GM23338 (cell line): ENCODE results near the gene RASSF6. TPM values are rescaled to one million over a fixed set of nuclear protein-coding genes. Genes with fewer than 3 reads are reported as not detected.
A peak's percentile ranks its signal among the peaks of the same experiment; 100 is the strongest.

Source experiments
- ATAC-seq: fragments of 200-7000 bp; cut with Tn5 transposase; 3 replicates; pipeline ENCODE4 v1.9.1; 2020
- DNase-seq: peaks from one replicate; pipeline ENCODE4 v3.0.0-alpha.2; 2015; ENCODE audit warnings: low spot score
- H2AFZ ChIP-seq: fragments of 200-600 bp; sonication (generic); 2 replicates; pipeline ENCODE4 v1.8.0; 2016; ENCODE audit warnings: antibody characterized with exemption, mild to moderate bottlenecking, moderate library complexity
- H3F3A ChIP-seq: fragments of 200-600 bp; sonication (generic); replicated peaks from 2 replicates; pipeline ENCODE4 v1.8.0; 2017; ENCODE audit warnings: antibody characterized with exemption, mixed run types, low read depth
- H3K27ac ChIP-seq: fragments of 200-600 bp; sonication (generic); 2 replicates; pipeline ENCODE4 v1.6.1; 2016; ENCODE audit warnings: low read depth
- H3K27me3 ChIP-seq: fragments of 200-600 bp; sonication (generic); 2 replicates; pipeline ENCODE4 v1.8.0; 2016; ENCODE audit warnings: mild to moderate bottlenecking, mixed run types, moderate library complexity; ENCODE audit not compliant: insufficient read depth
- H3K36me3 ChIP-seq: fragments of 200-600 bp; sonication (generic); 2 replicates; pipeline ENCODE4 v1.8.0; 2016; ENCODE audit warnings: mild to moderate bottlenecking; ENCODE audit not compliant: insufficient read depth
- H3K4me1 ChIP-seq: fragments of 200-600 bp; sonication (generic); 2 replicates; pipeline ENCODE4 v1.8.0; 2016; ENCODE audit warnings: mild to moderate bottlenecking, moderate library complexity; ENCODE audit not compliant: insufficient read depth
- H3K4me2 ChIP-seq: fragments of 200-600 bp; sonication (generic); 2 replicates; pipeline ENCODE4 v1.7.1; 2017; ENCODE audit warnings: mixed run types
- H3K4me3 ChIP-seq: fragments of 200-600 bp; sonication (generic); 2 replicates; pipeline ENCODE4 v1.6.1; 2016; ENCODE audit warnings: mixed run types
- H3K79me2 ChIP-seq: fragments of 200-600 bp; sonication (generic); replicated peaks from 2 replicates; pipeline ENCODE4 v1.8.0; 2017; ENCODE audit warnings: mild to moderate bottlenecking; ENCODE audit not compliant: insufficient read depth
- H3K9me2 ChIP-seq: fragments of 200-600 bp; sonication (generic); 2 replicates; pipeline ENCODE4 v1.8.0; 2017; ENCODE audit not compliant: insufficient read depth
- H4K20me1 ChIP-seq: fragments of 200-600 bp; sonication (generic); replicated peaks from 2 replicates; pipeline ENCODE4 v1.8.0; 2017; ENCODE audit warnings: mild to moderate bottlenecking; ENCODE audit not compliant: insufficient read depth
- H3K27ac Mint-ChIP-seq: 2 replicates; pipeline ENCODE4 v1.8.0; 2020; ENCODE audit warnings: inconsistent platforms, mild to moderate bottlenecking, moderate library complexity, mixed read lengths
- H3K27me3 Mint-ChIP-seq: 3 replicates; pipeline ENCODE4 v1.8.0; 2022; ENCODE audit warnings: low read depth, mild to moderate bottlenecking, moderate library complexity, mixed read lengths, inconsistent platforms; ENCODE audit not compliant: insufficient read depth, poor library complexity
- H3K36me3 Mint-ChIP-seq: 3 replicates; pipeline ENCODE4 v1.8.0; 2021; ENCODE audit warnings: low read depth, mild to moderate bottlenecking, inconsistent platforms, moderate library complexity, mixed read lengths
- H3K4me1 Mint-ChIP-seq: 3 replicates; pipeline ENCODE4 v1.8.0; 2020; ENCODE audit warnings: mild to moderate bottlenecking, inconsistent platforms, mixed read lengths
- H3K4me3 Mint-ChIP-seq: 3 replicates; pipeline ENCODE4 v1.8.0; 2021; ENCODE audit warnings: moderate library complexity, mild to moderate bottlenecking, inconsistent platforms, mixed read lengths
- H3K9me3 Mint-ChIP-seq: 3 replicates; pipeline ENCODE4 v1.8.0; 2020; ENCODE audit warnings: moderate library complexity, mild to moderate bottlenecking, inconsistent platforms, mixed read lengths
- CREB1 ChIP-seq: fragments of 250-450 bp; sonication (Bioruptor Pico); IDR thresholded peaks from 2 replicates; pipeline ENCODE4 v1.5.0; 2020; ENCODE audit warnings: low read depth, mild to moderate bottlenecking, moderate library complexity
- EZH2 ChIP-seq: fragments of 200-600 bp; sonication (generic); IDR thresholded peaks from one replicate; pipeline ENCODE4 v1.8.0; 2017; ENCODE audit warnings: antibody characterized with exemption, mild to moderate bottlenecking, low read depth; ENCODE audit not compliant: unreplicated experiment
- JUNB ChIP-seq: IDR thresholded peaks from one replicate; pipeline ENCODE4 v1.6.1; 2016; ENCODE audit warnings: antibody characterized with exemption; ENCODE audit not compliant: unreplicated experiment
- STAT1 ChIP-seq: IDR thresholded peaks from one replicate; pipeline ENCODE4 v1.6.1; 2016; ENCODE audit warnings: antibody characterized with exemption; ENCODE audit not compliant: unreplicated experiment
- ZNF331 ChIP-seq: fragments of 250-450 bp; sonication (Bioruptor Pico); IDR thresholded peaks from 2 replicates; pipeline ENCODE4 v1.5.0; 2020; ENCODE audit warnings: low read depth, mild to moderate bottlenecking, moderate library complexity
- polyA plus RNA-seq: library from polyadenylated mRNA; unstranded; fragments of >200 nt; fragmentation: Nextera tagmentation; extraction: Ambion mirVana; gene quantifications from 2 replicates; pipeline ENCODE4 v1.2.1, GENCODE V29; 2016
- total RNA-seq: library from RNA; depleted of rRNA; stranded (reverse); fragments of >200 nt; shearing (Covaris generic); gene quantifications from 2 replicates; pipeline ENCODE4 v1.2.3, GENCODE V29; 2014
- TF ChIP-seq, protein P1 (sequence below): IDR thresholded peaks from one replicate; pipeline ENCODE4 v1.6.1; 2018; ENCODE audit warnings: antibody characterized with exemption; ENCODE audit not compliant: unreplicated experiment

RASSF6 gene
- total and polyA plus RNA-seq, 2 experiments from 2014 or later: 0.14 to 0.79 TPM

DNA sequence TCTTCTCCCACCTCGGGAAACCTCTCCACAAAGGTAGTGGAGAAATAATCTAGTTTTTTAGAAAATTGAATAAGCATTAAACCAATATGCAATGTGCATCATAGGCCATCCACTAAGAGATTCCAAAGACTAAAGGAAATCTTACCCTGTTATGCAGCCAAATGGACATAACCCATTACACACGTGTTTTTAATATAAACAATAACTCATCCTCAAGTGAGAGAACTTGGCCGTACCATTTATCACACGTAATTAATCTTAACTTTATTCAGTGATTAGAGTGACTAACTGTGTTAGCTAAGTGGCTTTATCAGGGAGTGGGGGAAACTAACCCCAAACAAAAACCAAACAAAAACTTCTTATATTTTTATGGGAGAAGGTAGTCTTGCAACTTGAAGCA, 80.8 kb downstream of the RASSF6 start:
- ATAC-seq: no peak
- TF ChIP-seq ZNF331: no peak
- TF ChIP-seq JUNB: no peak
- no peak for TF ChIP-seq EZH2
- TF ChIP-seq STAT1: no peak
- H2AFZ ChIP-seq: peak overlapping the region; percentile 44

DNA sequence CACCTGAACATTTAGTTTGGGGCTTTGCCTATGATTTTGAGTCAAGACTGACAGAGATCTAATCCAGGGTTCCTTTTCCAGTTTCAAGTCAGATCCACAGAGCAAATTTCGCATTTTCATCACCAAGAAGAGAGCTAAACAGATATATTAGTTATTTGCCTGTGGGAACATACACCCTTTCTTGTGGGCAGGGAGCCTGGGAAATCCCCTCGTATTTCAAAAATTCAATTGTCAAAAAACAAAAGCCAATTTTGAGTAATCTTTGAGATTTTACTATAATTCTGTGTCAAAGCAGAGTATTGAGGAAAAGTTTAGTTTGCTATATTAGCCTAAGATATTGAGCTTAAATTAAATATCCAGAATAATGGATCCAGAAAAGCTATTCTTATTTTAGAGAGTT, 82.1 kb downstream of the RASSF6 start:
- no peaks in the 10 kb centered on the region for H3K4me1 ChIP-seq
- Mint-ChIP-seq H3K36me3 (no peaks in the 10 kb centered on the region), H3K27me3 (no peaks in the 10 kb centered on the region), H3K4me1 (no peaks in the 10 kb centered on the region), H3K9me3 (no peaks in the 10 kb centered on the region), H3K4me3 (no peak overlapping the region), H3K27ac (no peak overlapping the region)
- no peaks in the 10 kb centered on the region for H3K36me3 ChIP-seq
- ATAC-seq (no peak), DNase-seq (no peak)
- no peaks in the 10 kb centered on the region for H3K27me3 ChIP-seq
- no peaks in the 10 kb centered on the region for H3F3A ChIP-seq
- H3K27ac ChIP-seq: no peak overlapping the region
- H2AFZ ChIP-seq: no peak overlapping the region
- no peaks in the 10 kb centered on the region for H4K20me1 ChIP-seq
- H3K79me2 ChIP-seq: no peaks in the 10 kb centered on the region
- H3K4me2 ChIP-seq: no peak overlapping the region
- no peak overlapping the region for H3K4me3 ChIP-seq
- TF ChIP-seq CREB1 (CRISPR knock-in tag) (no peak), JUNB (no peak)
- TF ChIP-seq, protein P1, sequence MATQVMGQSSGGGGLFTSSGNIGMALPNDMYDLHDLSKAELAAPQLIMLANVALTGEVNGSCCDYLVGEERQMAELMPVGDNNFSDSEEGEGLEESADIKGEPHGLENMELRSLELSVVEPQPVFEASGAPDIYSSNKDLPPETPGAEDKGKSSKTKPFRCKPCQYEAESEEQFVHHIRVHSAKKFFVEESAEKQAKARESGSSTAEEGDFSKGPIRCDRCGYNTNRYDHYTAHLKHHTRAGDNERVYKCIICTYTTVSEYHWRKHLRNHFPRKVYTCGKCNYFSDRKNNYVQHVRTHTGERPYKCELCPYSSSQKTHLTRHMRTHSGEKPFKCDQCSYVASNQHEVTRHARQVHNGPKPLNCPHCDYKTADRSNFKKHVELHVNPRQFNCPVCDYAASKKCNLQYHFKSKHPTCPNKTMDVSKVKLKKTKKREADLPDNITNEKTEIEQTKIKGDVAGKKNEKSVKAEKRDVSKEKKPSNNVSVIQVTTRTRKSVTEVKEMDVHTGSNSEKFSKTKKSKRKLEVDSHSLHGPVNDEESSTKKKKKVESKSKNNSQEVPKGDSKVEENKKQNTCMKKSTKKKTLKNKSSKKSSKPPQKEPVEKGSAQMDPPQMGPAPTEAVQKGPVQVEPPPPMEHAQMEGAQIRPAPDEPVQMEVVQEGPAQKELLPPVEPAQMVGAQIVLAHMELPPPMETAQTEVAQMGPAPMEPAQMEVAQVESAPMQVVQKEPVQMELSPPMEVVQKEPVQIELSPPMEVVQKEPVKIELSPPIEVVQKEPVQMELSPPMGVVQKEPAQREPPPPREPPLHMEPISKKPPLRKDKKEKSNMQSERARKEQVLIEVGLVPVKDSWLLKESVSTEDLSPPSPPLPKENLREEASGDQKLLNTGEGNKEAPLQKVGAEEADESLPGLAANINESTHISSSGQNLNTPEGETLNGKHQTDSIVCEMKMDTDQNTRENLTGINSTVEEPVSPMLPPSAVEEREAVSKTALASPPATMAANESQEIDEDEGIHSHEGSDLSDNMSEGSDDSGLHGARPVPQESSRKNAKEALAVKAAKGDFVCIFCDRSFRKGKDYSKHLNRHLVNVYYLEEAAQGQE: no peak
- H3K9me2 ChIP-seq: no peaks in the 10 kb centered on the region

More for the DNA sequence above, 80.8 kb downstream of the RASSF6 start:
- Mint-ChIP-seq H3K9me3 (peaks cover 7% of the 10 kb centered on the region; the same call in 2 of the 3 replicates), H3K4me3 (no peak overlapping the region), H3K27me3 (no peaks in the 10 kb centered on the region), H3K27ac (no peak overlapping the region), H3K36me3 (peaks cover 4% of the 10 kb centered on the region; the same call in 1 of the 3 replicates), H3K4me1 (no peaks in the 10 kb centered on the region)
- H3K27ac ChIP-seq: no peak overlapping the region
- H3F3A ChIP-seq: no peaks in the 10 kb centered on the region
- no peak overlapping the region for H3K4me2 ChIP-seq
- H3K9me2 ChIP-seq: no peaks in the 10 kb centered on the region
- H3K4me1 ChIP-seq: no peaks in the 10 kb centered on the region
- DNase-seq: no peak
- no peaks in the 10 kb centered on the region for H4K20me1 ChIP-seq
- no peaks in the 10 kb centered on the region for H3K27me3 ChIP-seq
- H3K36me3 ChIP-seq: no peaks in the 10 kb centered on the region
- H3K79me2 ChIP-seq: no peaks in the 10 kb centered on the region
- no peak overlapping the region for H3K4me3 ChIP-seq
